Neuron (in vitro differentiated cells): Measurements from ENCODE around the gene CCDC181.
"Not testable (repeated sequence)": the region's sequence is repeated elsewhere in the genome, so short reads cannot be mapped to it uniquely, and the experiment has no call there.

ENCODE experiments used
- H2AFZ ChIP-seq: one replicate; pipeline ENCODE4 v1.6.1; 2013; ENCODE audit warnings: low read depth, mild to moderate bottlenecking, inconsistent platforms, low read length, moderate library complexity
- H3K27me3 ChIP-seq: one replicate; pipeline ENCODE4 v1.6.1; 2013; ENCODE audit warnings: low read length; ENCODE audit not compliant: insufficient read depth
- H3K36me3 ChIP-seq: one replicate; pipeline ENCODE4 v1.6.1; 2013; ENCODE audit warnings: low read length; ENCODE audit not compliant: insufficient read depth
- H3K4me1 ChIP-seq: one replicate; pipeline ENCODE4 v1.6.1; 2013; ENCODE audit warnings: low read length; ENCODE audit not compliant: insufficient read depth
- H3K4me3 ChIP-seq: 2 replicates; pipeline ENCODE4 v1.5.1; 2013; ENCODE audit warnings: mild to moderate bottlenecking, low read length, moderate library complexity
- H3K9me3 ChIP-seq: one replicate; pipeline ENCODE4 v1.6.1; 2013; ENCODE audit warnings: low read length

CCDC181 gene

DNA sequence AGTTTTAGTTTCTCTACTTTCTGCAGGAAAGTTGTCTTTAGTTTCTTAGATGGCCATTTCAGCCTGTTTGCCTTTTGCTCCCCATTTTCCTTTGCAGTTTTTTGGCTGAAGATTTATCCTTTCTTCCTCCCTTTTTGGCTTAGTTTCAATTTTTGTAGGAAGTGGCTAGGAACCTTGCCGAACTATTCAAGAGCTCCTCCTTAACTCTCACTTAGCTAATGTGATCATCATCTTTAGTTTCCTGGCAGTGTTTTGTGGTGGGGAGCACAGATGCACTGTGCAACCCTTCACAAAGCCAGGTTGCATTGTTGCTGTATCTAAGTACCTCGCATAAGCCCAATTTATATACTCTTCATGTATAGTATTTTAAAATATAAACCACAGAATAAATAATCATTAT lies 28.8 kb upstream of the CCDC181 start:
- H3K4me3 ChIP-seq, result no peak overlapping the region

DNA sequence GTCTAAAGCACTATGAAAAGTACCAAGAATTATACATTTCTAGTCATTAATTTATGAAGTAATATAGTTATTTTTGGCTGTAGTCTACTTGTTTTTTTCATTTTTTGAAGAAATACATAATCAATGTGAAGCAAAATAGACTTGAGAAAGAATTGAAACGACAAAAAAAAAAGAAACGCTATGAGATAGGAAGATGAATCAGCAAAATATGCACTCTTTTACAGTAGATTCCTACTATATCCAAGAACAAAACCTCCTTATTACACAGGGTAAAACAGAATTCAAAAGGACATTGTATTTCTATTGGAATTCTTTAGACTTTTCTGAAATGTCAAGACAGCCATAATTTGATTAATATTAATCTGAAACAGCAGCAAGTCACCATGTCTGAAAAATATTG lies 25.6 kb upstream of the CCDC181 start:
- Histone ChIP-seq H3K4me3 (no peak overlapping the region), H3K9me3 (peaks cover 5% of the 10 kb centered on the region), H2AFZ (no peak overlapping the region)

More for the DNA sequence above, 28.8 kb upstream of the CCDC181 start:
- Histone ChIP-seq H3K36me3 (no peaks in the 10 kb centered on the region), H3K9me3 (peaks cover 5% of the 10 kb centered on the region), H3K4me1 (no peaks in the 10 kb centered on the region), H2AFZ (no peak overlapping the region), H3K27me3 (no peaks in the 10 kb centered on the region)

DNA sequence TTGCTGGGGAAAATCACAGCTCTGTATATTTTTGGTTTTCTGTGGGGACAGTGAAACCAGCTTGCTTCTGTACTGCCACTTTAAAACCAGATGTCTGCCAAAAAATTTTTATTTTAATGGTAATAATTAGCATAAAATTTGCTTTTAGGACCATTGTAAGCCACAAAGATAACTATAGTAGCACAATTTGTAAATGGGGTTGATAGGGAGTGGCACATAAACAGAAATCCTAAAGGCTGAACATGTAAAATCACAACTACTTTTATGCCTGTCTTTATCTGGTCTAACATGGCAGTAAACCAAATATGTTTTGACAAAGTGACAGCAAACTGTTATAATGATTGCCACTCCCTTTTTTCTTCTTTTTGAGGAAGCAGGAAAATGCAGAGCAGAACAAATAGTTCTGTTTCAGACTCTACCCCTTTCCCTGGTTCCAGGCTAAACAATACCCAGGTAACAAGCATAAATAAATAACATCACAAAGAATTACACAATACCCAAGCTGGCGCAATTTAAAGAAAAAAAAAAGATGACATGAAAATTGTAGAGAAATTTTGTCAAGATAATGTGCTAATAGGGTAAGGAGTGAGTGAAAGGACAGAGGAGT lies 24.0 kb upstream of the CCDC181 start:
- Histone ChIP-seq H3K4me1 (no peaks in the 10 kb centered on the region), H3K36me3 (no peaks in the 10 kb centered on the region), H2AFZ (no peak overlapping the region), H3K27me3 (no peaks in the 10 kb centered on the region), H3K4me3 (no peak overlapping the region), H3K9me3 (peaks cover 3% of the 10 kb centered on the region)

More for the DNA sequence above, 25.6 kb upstream of the CCDC181 start:
- no peaks in the 10 kb centered on the region for H3K36me3 ChIP-seq
- no peaks in the 10 kb centered on the region for H3K27me3 ChIP-seq
- H3K4me1 ChIP-seq, result no peaks in the 10 kb centered on the region

DNA sequence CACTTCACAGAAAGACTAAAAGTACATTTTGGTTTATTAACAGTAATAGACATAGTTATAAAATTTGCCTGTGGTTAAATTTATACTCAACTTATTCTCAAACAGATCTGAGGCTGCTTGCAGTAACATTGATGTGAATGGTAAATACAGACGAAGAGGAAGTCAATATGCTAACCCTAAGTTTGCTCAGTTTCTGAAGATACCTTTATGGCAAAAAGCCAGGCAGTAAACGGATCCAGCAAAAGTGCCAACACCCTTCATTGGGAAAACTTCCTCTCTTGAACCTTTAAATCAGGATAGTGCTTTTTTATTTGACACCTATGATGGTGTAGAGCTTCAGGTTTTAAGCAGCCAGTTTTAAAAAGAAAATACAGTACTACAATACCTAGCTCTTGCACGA lies 16.6 kb upstream of the CCDC181 start:
- Histone ChIP-seq H3K9me3 (peaks cover 5% of the 10 kb centered on the region), H3K36me3 (no peaks in the 10 kb centered on the region), H3K4me1 (no peaks in the 10 kb centered on the region), H3K4me3 (no peak overlapping the region), H3K27me3 (no peaks in the 10 kb centered on the region), H2AFZ (no peak overlapping the region)

DNA sequence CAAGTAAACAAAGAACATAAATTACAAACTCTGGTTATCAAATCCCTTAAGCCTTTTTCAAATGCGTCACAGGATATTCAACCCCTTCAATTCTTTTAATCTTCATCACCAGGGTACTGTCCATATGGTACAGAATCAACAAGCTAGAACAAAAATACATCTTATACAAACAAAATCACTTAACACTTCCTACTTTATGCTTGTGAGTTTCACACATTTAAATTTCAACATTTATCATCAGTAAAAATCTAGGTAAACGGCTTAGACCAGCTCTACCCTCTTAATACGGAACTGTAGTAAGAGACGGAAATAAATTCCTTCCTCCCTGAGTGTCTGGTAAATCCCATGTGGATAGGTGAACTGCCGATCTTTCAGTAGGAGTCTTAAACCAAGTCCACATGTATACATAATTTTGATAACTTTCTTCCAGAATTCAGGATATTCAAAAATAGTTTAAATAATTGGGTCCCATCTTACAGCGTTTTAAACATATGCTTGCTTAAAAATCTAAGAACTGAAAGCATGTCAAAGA lies 1.0 kb downstream of the CCDC181 start:
- Histone ChIP-seq H3K4me3 (peak overlapping the region; percentile 79), H2AFZ (peak overlapping the region; percentile 92), H3K27me3 (no peaks in the 10 kb centered on the region), H3K9me3 (no peaks in the 10 kb centered on the region), H3K4me1 (peaks cover 9% of the 10 kb centered on the region), H3K36me3 (peaks cover 11% of the 10 kb centered on the region)

DNA sequence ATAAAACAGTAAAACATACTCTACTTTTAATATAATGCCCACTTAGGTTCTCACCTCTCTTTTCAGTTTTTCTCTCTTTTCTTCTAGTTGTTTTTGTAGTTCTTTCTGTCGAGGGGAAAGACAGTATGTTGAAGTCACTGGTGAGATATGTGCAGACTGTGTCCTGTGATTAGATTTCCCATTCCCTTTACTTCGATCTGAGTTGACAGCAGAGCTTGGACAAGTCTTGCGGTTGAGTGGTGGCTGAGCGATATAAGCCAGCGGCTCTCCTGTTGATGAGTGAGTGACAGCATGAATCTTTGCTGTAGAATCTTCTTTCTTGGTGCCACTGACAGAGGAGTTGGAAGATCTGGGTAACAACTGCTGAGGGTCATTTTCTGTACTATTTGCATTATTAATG lies 6.0 kb downstream of the CCDC181 start:
- no peaks in the 10 kb centered on the region for H3K27me3 ChIP-seq

DNA sequence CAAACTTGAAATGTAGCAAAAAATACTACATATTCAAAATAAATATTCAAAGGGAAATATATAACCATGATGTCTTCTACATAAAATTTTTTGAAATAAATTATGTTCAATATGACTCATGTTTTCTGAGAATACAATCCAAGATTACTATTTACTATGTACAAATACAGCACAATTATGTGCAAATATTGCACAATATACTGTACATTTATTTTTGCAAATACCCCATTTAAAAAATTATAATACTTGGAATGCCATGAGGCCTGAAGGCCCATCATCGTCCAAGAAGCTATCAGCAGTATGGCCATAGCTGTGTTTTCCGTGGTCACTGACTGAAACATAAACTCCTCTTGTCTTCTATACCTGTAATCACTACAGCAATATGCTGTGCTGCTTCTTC lies 12.3 kb downstream of the CCDC181 start:
- no peaks in the 10 kb centered on the region for H3K9me3 ChIP-seq

More for the DNA sequence above, 6.0 kb downstream of the CCDC181 start:
- Histone ChIP-seq H3K4me3 (no peak overlapping the region), H2AFZ (no peak overlapping the region), H3K36me3 (peaks cover 24% of the 10 kb centered on the region), H3K4me1 (peaks cover 6% of the 10 kb centered on the region), H3K9me3 (no peaks in the 10 kb centered on the region)

DNA sequence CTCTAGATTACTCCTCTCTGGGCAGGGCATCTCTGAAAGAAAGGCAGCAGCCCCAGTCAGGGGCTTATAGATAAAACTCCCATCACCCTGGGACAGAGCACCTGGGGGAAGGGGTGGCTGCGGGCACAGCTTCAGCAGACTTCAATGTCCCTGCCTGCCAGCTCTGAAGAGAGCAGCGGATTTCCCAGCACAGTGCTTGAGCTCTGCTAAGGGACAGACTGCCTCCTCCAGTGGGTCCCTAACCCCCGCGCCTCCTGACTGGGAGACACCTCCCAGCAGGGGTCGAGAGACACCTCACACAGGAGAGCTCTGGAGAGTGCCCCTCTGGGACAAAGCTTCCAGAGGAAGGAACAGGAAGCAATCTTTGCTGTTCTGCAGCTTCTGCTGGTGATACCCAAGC lies 18.9 kb downstream of the CCDC181 start:
- not testable (repeated sequence) for H3K9me3 ChIP-seq, H2AFZ ChIP-seq, H3K36me3 ChIP-seq, H3K4me1 ChIP-seq, H3K4me3 ChIP-seq, H3K27me3 ChIP-seq

More for the DNA sequence above, 12.3 kb downstream of the CCDC181 start:
- Histone ChIP-seq H2AFZ (no peak overlapping the region), H3K36me3 (peaks cover 8% of the 10 kb centered on the region), H3K4me1 (no peaks in the 10 kb centered on the region), H3K4me3 (no peak overlapping the region), H3K27me3 (no peaks in the 10 kb centered on the region)

DNA sequence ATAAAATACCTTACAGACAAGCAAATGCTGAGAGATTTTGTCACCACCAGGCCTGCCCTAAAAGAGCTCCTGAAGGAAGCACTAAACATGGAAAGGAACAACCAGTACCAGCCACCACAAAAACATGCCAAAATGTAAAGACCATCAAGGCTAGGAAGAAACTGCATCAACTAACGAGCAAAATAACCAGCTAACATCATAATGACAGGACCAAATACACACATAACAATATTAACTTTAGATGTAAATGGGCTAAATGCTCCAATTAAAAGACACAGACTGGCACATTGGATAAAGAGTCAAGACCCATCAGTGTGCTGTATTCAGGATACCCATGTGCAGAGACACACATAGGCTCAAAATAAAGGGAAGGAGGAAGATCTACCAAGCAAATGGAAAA lies 24.7 kb downstream of the CCDC181 start:
- not testable (repeated sequence) for H3K36me3 ChIP-seq, H3K9me3 ChIP-seq, H3K4me1 ChIP-seq, H3K4me3 ChIP-seq, H2AFZ ChIP-seq, H3K27me3 ChIP-seq

DNA sequence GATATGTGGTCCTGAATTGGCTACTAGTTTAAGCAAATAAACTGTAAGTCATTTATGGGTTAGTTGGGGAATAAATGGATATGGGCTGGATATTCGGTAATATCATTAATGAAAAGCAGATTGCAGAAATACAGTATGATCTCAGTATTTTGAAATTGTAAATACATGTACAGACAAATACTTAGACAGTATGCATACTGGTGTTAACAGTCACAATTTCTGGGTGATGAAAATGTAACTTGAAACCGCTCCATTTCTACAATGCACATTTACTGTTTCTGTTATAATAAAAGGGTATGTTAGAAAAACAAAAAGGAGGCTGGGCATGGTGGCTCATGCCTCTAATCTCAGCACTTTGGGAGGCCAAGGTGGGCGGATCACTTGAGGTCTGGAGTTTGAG lies 31.3 kb downstream of the CCDC181 start:
- Histone ChIP-seq H3K36me3 (peaks cover 31% of the 10 kb centered on the region), H3K9me3 (peaks cover 5% of the 10 kb centered on the region), H3K4me1 (no peaks in the 10 kb centered on the region), H3K27me3 (no peaks in the 10 kb centered on the region), H3K4me3 (no peak overlapping the region), H2AFZ (no peak overlapping the region)

DNA sequence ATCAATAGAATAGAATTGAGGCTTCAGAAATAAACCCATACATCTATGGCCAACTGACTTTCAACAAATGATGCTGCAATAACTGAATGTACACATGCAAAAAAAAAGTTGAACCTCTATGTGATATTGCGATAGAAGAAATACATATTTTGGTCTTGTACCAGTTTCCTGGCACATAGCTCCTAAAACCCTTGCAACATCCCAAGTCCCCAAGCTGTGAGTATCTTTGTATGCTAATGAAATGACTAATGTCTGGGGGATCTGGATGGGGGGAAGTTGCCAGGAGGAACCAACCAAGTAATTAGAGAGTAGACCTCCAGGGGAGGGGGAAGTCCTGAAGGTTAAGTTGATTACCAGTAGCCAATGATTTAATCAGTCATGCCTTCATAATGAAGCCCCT lies 34.9 kb downstream of the CCDC181 start:
- Histone ChIP-seq H3K36me3 (peaks cover 57% of the 10 kb centered on the region), H3K9me3 (no peaks in the 10 kb centered on the region), H3K27me3 (no peaks in the 10 kb centered on the region), H3K4me3 (no peak overlapping the region), H2AFZ (no peak overlapping the region), H3K4me1 (no peaks in the 10 kb centered on the region)

DNA sequence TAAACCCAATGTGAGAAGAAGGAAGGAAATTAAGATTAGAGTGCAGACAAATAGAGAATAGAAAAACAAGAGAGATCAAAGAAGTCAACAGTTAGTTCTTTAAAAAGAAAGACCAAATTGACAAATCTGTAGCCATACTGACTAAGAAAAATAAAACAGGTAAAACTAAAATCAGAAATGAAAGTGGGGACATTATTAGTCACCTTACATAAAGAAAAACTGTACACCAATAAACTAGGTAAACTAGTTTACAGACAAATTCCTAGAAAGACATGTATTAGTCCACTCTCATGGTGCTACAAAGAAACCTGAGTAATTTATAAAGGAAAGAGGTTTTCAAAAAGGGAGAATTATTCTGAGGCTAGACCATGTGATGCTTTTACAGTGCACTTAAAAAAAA lies 37.0 kb downstream of the CCDC181 start:
- H3K9me3 ChIP-seq, result no peaks in the 10 kb centered on the region
- peaks cover 62% of the 10 kb centered on the region for H3K36me3 ChIP-seq
- H3K27me3 ChIP-seq, result no peaks in the 10 kb centered on the region
- H3K4me3 ChIP-seq, result no peak overlapping the region
- H3K4me1 ChIP-seq, result no peaks in the 10 kb centered on the region
- H2AFZ ChIP-seq, result no peak overlapping the region

DNA sequence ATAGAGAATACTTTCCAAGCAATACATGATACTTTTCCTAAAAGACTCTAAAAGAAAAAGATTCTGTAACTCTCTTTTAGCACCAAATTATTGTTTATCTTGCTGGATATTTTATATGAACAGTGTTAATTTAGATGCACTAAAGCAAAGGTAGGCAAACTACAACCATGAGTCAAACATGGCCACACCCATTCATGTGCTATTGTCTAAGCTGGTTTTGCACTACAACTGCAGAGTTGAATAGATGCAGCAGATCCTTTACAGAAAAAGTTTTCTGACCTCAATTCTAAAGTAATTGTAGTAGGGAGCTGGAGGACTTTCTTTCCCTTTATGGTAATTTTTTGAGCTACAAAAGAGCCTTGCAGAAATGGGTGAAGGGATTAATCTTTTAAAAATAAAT lies 39.9 kb downstream of the CCDC181 start:
- Histone ChIP-seq H3K4me1 (no peaks in the 10 kb centered on the region), H2AFZ (no peak overlapping the region), H3K4me3 (no peak overlapping the region), H3K27me3 (no peaks in the 10 kb centered on the region), H3K36me3 (peaks cover 69% of the 10 kb centered on the region), H3K9me3 (no peaks in the 10 kb centered on the region)

DNA sequence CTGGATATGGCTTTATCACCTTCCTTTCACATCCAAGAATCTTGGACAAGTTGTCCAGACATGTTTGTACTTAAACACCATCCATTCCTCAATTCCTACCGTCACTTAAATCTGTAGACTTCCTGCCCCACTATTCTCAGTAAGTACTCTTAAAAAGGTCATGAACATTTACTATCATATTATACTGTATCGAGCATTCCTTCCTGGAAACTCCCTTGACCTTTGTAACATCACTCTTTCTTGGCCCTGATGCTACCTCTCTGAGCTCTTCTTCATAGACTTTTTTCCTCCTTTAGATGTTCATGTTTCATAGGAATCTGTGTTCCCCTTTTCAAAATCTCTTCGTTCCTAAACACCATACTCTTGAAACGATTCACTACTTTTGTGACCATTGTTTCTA lies 43.8 kb downstream of the CCDC181 start:
- Histone ChIP-seq H3K36me3 (peaks cover 69% of the 10 kb centered on the region), H2AFZ (no peak overlapping the region), H3K4me3 (no peak overlapping the region), H3K9me3 (no peaks in the 10 kb centered on the region), H3K4me1 (no peaks in the 10 kb centered on the region), H3K27me3 (no peaks in the 10 kb centered on the region)
